Urothelium cell line (cell line): Measurements from ENCODE around the gene SMC4.
"Not testable (repeated sequence)": the region's sequence is repeated elsewhere in the genome, so short reads cannot be mapped to it uniquely, and the experiment has no call there.

Source experiments
- DNase-seq: peaks from one replicate; pipeline ENCODE4 v3.0.0; 2011; ENCODE audit warnings: low spot score, mixed read lengths
- FAIRE-seq: peaks from 2 replicates; lab custom pipeline; 2011; peaks lifted over from hg19 to GRCh38; lab: Jason Lieb, UNC

The SMC4 gene

GRCh38 chr3:160440687-160441086 lies 41.2 kb downstream of the SMC4 start:
- FAIRE-seq: no peak
- no peak for DNase-seq

- no peak for DNase-seq
- no peak for FAIRE-seq
Observed at GRCh38 chr3:160444411-160444810, 45.0 kb downstream of the SMC4 start.

- no peak for DNase-seq
- no peak for FAIRE-seq
Observed at GRCh38 chr3:160445854-160446253, 46.4 kb downstream of the SMC4 start.

- no peak for FAIRE-seq
- DNase-seq: no peak
Observed at GRCh38 chr3:160446522-160447056, 47.1 kb downstream of the SMC4 start.

GRCh38 chr3:160447544-160447943 lies 48.1 kb downstream of the SMC4 start:
- DNase-seq: no peak
- no peak for FAIRE-seq

GRCh38 chr3:160448845-160449635 lies 49.6 kb downstream of the SMC4 start:
- FAIRE-seq (no peak), DNase-seq (no peak)

- DNase-seq (peak; percentile 82), FAIRE-seq (no peak)
Observed at GRCh38 chr3:160449636-160450598, 50.5 kb downstream of the SMC4 start, which contains the start of gene TRIM59. Gene TRIM59, minus strand, starts transcription at chr3:160449786. Its CDS starts 10,603 bp downstream, at chr3:160439183.

- DNase-seq (peak; percentile 33), FAIRE-seq (no peak)
Observed at GRCh38 chr3:160450846-160451245, 51.4 kb downstream of the SMC4 start.

- FAIRE-seq: no peak
- no peak for DNase-seq
Observed at GRCh38 chr3:160451602-160452001, 52.2 kb downstream of the SMC4 start.

- not testable (repeated sequence) for FAIRE-seq, DNase-seq
Observed at GRCh38 chr3:160452251-160452650, 52.8 kb downstream of the SMC4 start.

- DNase-seq (no peak), FAIRE-seq (no peak)
Observed at GRCh38 chr3:160454995-160455394, 55.5 kb downstream of the SMC4 start.

GRCh38 chr3:160455846-160456245 lies 56.4 kb downstream of the SMC4 start:
- DNase-seq: no peak
- FAIRE-seq: no peak

GRCh38 chr3:160458151-160458550 lies 58.7 kb downstream of the SMC4 start:
- no peak for FAIRE-seq

GRCh38 chr3:160459450-160459970 lies 60.1 kb downstream of the SMC4 start:
- DNase-seq (no peak), FAIRE-seq (no peak)

More at GRCh38 chr3:160458151-160458550, 58.7 kb downstream of the SMC4 start:
- DNase-seq: no peak

- FAIRE-seq (no peak), DNase-seq (no peak)
Observed at GRCh38 chr3:160460033-160460432, 60.6 kb downstream of the SMC4 start.

GRCh38 chr3:160464321-160464720 lies 64.9 kb downstream of the SMC4 start:
- no peak for DNase-seq
- no peak for FAIRE-seq

- no peak for DNase-seq
- no peak for FAIRE-seq
Observed at GRCh38 chr3:160464971-160465370, 65.5 kb downstream of the SMC4 start.

GRCh38 chr3:160470181-160470580 lies 70.7 kb downstream of the SMC4 start:
- no peak for FAIRE-seq
- DNase-seq: no peak

- no peak for DNase-seq
- FAIRE-seq: no peak
Observed at GRCh38 chr3:160471892-160472291, 72.4 kb downstream of the SMC4 start.

GRCh38 chr3:160472344-160472743 lies 72.9 kb downstream of the SMC4 start:
- FAIRE-seq (no peak), DNase-seq (no peak)

- no peak for FAIRE-seq
- DNase-seq: no peak
Observed at GRCh38 chr3:160473221-160473620, 73.8 kb downstream of the SMC4 start.
